ENCODE data around the gene STK32C. TPM values are rescaled to one million over a fixed set of nuclear protein-coding genes. Genes with fewer than 3 reads are reported as not detected.

The STK32C gene
- total and polyA plus RNA-seq, 2 experiments from 2014 or later: 17.5 to 23.8 TPM

GRCh38 chr10:132200344-132201110 is 107.2 kb downstream of the STK32C start:
- Histone ChIP-seq H3K9me3 (ENCODE audit: low read depth) (no peaks in the 10 kb centered on the region), H3K4me3 (no peak overlapping the region), H3K27me3 (no peaks in the 10 kb centered on the region), H3K4me1 (ENCODE audit: low read depth) (no peaks in the 10 kb centered on the region), H3K36me3 (no peaks in the 10 kb centered on the region), H3K27ac (no peak overlapping the region)
- DNase-seq (ENCODE audit: low read depth in 1 of 2, low spot score in 1 of 2): no peak
- TF ChIP-seq CTCF (IDR thresholded peaks at IDR 0.05; ENCODE audit: low read depth, low read length): no peak

GRCh38 chr10:132199854-132200311 is 107.9 kb downstream of the STK32C start:
- TF ChIP-seq CTCF (IDR thresholded peaks at IDR 0.05; ENCODE audit: low read depth, low read length): no peak
- H3K4me3 ChIP-seq: no peak overlapping the region
- H3K9me3 ChIP-seq (ENCODE audit: low read depth): no peaks in the 10 kb centered on the region
- no peaks in the 10 kb centered on the region for H3K27me3 ChIP-seq
- no peak for DNase-seq (ENCODE audit: low read depth in 1 of 2, low spot score in 1 of 2)
- H3K4me1 ChIP-seq (ENCODE audit: low read depth): no peaks in the 10 kb centered on the region
- H3K36me3 ChIP-seq: no peaks in the 10 kb centered on the region
- no peak overlapping the region for H3K27ac ChIP-seq

GRCh38 chr10:132199268-132199853 is 108.4 kb downstream of the STK32C start:
- no peak for DNase-seq (ENCODE audit: low read depth in 1 of 2, low spot score in 1 of 2)
- Histone ChIP-seq H3K27ac (no peak overlapping the region), H3K4me3 (no peak overlapping the region), H3K9me3 (ENCODE audit: low read depth) (no peaks in the 10 kb centered on the region), H3K4me1 (ENCODE audit: low read depth) (no peaks in the 10 kb centered on the region), H3K36me3 (no peaks in the 10 kb centered on the region), H3K27me3 (no peaks in the 10 kb centered on the region)
- TF ChIP-seq CTCF (IDR thresholded peaks at IDR 0.05; ENCODE audit: low read depth, low read length): no peak

GRCh38 chr10:132198381-132199181 is 109.2 kb downstream of the STK32C start:
- H3K4me1 ChIP-seq (ENCODE audit: low read depth): peaks cover under 1% of the 10 kb centered on the region
- no peak for TF ChIP-seq CTCF (IDR thresholded peaks at IDR 0.05; ENCODE audit: low read depth, low read length)
- H3K9me3 ChIP-seq (ENCODE audit: low read depth): no peaks in the 10 kb centered on the region
- no peak overlapping the region for H3K4me3 ChIP-seq
- DNase-seq (ENCODE audit: low read depth in 1 of 2, low spot score in 1 of 2): no peak
- no peaks in the 10 kb centered on the region for H3K27me3 ChIP-seq
- no peak overlapping the region for H3K27ac ChIP-seq
- H3K36me3 ChIP-seq: no peaks in the 10 kb centered on the region

- Histone ChIP-seq H3K36me3 (no peaks in the 10 kb centered on the region), H3K27me3 (no peaks in the 10 kb centered on the region), H3K4me1 (ENCODE audit: low read depth) (peaks cover 6% of the 10 kb centered on the region), H3K9me3 (ENCODE audit: low read depth) (no peaks in the 10 kb centered on the region), H3K4me3 (no peak overlapping the region), H3K27ac (no peak overlapping the region)
- TF ChIP-seq CTCF (IDR thresholded peaks at IDR 0.05; ENCODE audit: low read depth, low read length): no peak
- DNase-seq (ENCODE audit: low read depth in 1 of 2, low spot score in 1 of 2): no peak
These were observed 109.7 kb downstream of the STK32C start for GRCh38 chr10:132198068-132198370.
